GM15510 (cell line): ENCODE data around the gene AP2B1.

Experiments used
- POLR2A ChIP-seq: IDR thresholded peaks from 3 replicates; pipeline ENCODE4 v1.6.1; 2011; ENCODE audit warnings: borderline replicate concordance; ENCODE audit not compliant: insufficient read length; ENCODE audit errors: extremely low read depth

AP2B1 gene

GRCh38 chr17:35560703-35561102 lies 26.4 kb upstream of the AP2B1 start, which contains the start of gene SLFN14:
Gene SLFN14, minus strand, starts transcription at chr17:35560819. Its CDS starts 2,757 bp downstream, at chr17:35558062.
- TF ChIP-seq POLR2A = no peak

GRCh38 chr17:35566968-35567367 lies 20.2 kb upstream of the AP2B1 start:
- no peak for TF ChIP-seq POLR2A

GRCh38 chr17:35568561-35568960 lies 18.6 kb upstream of the AP2B1 start:
- no peak for TF ChIP-seq POLR2A

- no peak for TF ChIP-seq POLR2A
Measured at GRCh38 chr17:35569405-35569804, 17.7 kb upstream of the AP2B1 start.

GRCh38 chr17:35575759-35576158 lies 11.4 kb upstream of the AP2B1 start:
- TF ChIP-seq POLR2A = no peak

GRCh38 chr17:35577830-35578196 lies 9.3 kb upstream of the AP2B1 start:
- TF ChIP-seq POLR2A = no peak

- TF ChIP-seq POLR2A = peak; percentile 84
Measured at GRCh38 chr17:35578197-35578928, 8.8 kb upstream of the AP2B1 start, which contains the start of gene PEX12. Gene PEX12, minus strand, starts transcription at chr17:35578571. Its CDS starts 550 bp downstream, at chr17:35578021.

- TF ChIP-seq POLR2A = no peak
Measured at GRCh38 chr17:35578929-35579432, 8.1 kb upstream of the AP2B1 start.

- TF ChIP-seq POLR2A = no peak
Measured at GRCh38 chr17:35584061-35584460, 3.1 kb upstream of the AP2B1 start.

GRCh38 chr17:35586569-35587073 lies 501 bp upstream of the AP2B1 start:
- no peak for TF ChIP-seq POLR2A

- no peak for TF ChIP-seq POLR2A
Measured at GRCh38 chr17:35588196-35588920, 1.2 kb downstream of the AP2B1 start.

GRCh38 chr17:35596072-35596471 lies 8.9 kb downstream of the AP2B1 start:
- TF ChIP-seq POLR2A = no peak

GRCh38 chr17:35596530-35597233 lies 9.6 kb downstream of the AP2B1 start:
- TF ChIP-seq POLR2A = no peak

GRCh38 chr17:35597604-35598003 lies 10.5 kb downstream of the AP2B1 start:
- no peak for TF ChIP-seq POLR2A

GRCh38 chr17:35603674-35604073 lies 16.6 kb downstream of the AP2B1 start:
- TF ChIP-seq POLR2A = no peak
